OCI-M1 (cell line): Measurements from ENCODE around the gene TCIRG1.

Experiments used
- DNase-seq: peaks from one replicate; lab custom pipeline; 2025; lab: John Stamatoyannopoulos, UW

Gene TCIRG1

DNA sequence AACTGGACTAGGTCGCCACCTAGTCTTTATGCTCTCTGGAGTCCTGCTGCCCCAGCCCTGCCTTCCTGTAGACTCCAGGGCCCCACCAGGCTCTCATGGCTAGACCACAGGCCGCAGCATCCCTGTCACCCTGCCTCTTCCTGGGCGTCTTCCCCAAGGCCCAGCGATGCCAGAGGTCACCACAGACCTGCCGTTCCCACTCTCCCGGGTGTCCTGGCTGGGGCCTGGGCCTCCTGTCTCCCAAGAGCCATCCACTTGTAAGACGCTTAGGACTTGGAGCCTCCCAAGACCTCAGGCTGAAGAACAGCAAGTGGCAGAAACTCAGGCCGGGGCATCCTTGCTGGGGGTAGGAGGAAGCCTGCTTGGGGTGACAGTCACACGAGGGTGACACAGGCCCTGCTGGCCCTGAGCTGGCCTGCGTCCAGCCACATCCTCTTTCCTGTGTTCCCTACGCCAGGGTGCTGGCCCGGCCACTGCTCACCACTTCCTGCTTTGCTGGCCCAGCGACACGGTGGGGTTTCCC, 2.0 kb upstream of the TCIRG1 start:
- DNase-seq: peak; percentile 82

DNA sequence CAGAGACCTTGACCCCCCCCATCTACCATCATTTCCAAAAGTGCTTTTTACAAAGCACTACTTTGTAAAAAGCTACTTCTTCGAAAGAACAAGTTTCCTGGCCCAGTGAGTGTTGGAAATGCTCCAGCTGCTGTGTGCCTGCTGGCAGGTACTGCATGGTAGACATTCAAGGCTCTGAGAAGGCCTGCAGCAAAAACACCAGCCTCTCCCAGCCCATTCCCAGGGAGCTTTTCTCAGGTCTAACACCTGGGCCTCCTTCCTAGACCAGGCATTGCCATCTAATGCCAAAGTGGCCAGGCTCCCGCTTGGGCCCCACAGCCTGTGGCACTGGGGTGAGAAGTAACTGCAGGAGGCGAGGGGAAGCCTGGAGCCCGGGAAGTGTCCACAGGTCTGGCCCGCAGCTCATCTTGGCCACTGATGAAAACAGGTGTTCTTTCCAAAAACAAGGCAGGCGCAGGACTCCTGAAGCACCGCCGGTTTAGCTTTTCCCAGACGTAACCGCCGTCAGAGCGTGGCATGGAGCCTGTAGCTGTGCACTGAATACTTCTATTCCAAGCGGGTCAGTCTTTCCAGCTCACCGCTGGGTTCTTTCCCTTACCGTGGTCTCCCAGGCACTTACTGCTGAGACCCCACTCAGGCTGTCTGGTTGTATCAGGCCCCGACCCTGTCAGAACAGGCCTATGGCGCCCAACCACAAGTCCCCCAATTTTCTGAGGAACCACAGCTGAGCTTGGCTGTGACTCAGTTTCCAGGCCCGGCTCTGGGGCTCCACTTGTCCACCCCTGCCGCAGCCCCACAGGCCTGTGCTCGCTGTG, 1.2 kb upstream of the TCIRG1 start:
- peak; percentile 82 for DNase-seq

DNA sequence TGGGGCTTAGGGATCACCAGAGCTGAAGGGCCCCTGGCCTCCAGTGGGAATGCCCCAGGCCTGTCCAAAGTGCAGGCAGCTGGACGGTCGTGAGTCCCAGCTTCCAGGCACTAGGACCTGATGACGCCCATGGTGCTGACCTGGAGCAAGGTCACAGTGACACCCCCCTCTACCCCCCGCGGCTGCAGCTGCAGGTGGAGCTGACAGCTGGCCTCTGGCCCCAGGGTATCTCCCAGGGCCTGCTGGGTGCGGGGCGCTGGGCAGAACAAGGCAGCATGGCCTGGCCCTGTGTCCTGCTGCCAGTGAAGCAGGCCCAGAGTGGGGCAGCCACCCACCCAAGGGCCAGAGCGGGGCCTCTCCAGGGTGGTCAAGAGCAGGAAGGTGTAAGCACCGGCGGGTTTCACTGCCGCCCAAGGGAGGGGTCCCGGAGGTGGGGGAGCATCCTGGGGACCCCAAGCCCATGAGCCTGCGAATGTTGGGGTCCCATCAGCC, 553 bp upstream of the TCIRG1 start:
- no peak for DNase-seq

DNA sequence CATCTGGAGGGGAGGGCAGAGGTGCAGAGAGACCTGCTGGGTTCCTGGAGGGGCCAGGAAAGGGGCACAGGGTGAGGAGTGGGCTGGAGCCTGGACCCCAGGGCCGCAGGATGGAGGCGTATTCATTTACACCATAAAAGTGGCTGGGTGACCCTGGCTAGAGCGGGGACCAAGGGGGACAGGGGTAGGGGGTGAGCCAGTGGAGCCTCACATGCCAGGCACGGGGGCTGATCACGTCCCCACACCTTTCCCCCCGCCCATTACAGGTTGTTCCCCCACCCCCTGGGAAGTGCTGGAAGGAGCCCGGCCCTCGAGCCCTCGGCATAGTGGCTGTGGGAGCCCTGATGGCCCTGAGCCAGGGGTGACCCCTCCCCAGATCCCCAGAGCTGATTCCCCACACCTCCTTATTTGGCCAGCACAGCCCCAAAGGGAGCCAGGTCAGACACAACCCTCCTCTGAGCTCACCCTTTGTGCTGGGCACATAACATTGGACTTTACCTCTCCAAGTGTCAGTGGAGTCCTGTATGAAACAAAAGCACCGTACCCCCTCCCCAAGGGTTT, 781 bp downstream of the TCIRG1 start:
- no peak for DNase-seq

DNA sequence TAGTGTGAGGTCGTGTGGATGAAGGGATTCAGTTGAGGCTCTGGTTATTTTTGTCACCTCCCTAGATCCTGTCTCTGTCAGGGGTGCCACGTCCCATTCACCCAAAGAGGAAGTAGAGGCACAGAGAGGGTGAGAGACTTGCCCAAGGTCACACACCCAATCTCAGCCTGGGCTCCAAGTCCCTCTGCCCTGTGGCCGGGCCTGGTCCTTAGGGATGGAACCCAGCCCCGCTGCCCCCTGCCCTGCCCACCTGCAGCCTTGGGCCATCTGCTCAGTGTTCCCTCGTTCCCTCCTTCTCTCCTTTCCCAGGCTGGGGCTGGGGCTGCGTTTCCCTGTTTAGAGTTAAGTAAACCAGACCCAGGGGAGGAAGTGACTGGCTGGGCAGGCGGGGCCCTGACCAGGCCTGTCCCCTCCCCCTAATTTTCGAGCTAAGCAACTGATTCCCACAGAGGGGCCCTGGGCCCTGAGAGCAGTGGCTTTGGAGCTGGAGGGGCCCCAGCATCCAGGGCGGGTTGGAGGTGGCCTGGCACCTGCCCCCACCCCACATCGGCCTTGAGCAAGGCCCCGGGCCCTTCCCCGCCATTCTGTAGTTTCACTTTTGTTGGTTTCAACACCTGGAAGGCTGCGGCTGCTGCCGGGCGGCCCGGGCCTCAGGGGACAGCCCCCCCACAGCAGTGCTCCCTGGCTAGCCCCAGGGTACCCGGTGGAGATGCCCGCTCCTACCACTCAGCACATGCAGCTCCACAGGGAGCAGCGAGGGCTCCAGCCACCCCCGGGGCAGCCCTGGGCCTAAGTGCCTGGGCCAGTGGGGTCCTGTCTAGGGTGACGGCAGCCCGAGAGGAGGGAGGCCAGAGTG, 1.5 kb downstream of the TCIRG1 start:
- peak; percentile 98 for DNase-seq

DNA sequence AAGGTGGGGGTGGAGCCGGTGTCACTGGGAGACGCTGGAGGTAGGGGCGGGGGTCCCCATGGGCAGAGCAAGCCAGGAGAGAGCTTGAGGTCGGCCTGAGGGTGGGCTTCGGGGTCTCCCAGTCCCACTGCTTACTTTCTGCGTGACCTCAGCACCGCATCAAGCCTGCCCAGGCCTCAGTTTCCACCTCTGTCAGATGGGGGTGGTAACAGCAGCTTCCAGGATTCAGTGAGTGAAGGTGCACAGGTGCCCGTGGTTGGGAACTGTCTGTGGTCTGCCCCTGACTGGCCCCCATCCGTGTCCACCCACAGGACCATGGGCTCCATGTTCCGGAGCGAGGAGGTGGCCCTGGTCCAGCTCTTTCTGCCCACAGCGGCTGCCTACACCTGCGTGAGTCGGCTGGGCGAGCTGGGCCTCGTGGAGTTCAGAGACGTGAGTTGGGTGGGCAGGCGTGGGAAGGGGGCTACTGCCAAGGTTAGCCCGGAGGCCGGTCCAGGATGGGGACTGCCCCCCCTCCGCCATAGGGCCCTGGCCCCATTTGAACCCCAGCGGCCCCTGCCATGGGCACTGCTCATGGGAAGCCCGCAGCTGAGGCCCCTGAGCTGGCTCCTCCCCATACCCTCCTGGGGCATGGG, 2.2 kb downstream of the TCIRG1 start:
- DNase-seq: no peak

DNA sequence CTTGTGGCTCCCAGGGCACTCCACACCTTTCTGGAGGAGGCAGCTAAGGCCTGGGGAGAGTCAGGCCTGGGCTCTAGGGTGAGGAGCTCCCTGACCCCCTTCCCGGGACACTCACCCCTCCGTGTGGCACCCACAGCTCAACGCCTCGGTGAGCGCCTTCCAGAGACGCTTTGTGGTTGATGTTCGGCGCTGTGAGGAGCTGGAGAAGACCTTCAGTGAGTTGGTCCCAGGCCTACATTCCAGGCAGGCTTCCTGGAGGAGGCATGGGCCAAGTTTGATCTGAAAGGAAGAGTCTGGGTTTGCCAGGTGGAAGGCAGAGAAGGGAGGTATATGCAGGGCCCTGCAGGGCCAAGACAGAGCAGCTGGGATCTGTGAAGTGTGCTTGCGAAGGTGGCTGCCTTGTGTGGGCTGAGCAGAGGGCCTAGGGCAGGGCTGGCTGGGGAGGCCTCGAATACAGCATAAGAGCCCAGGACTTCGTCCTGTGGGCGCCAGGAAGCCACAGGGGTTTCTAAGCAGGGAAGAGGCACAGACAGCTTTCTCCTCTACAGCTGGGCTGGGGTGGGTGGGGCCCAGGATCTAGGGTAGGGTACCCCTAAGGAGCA, 2.9 kb downstream of the TCIRG1 start:
- DNase-seq: no peak

DNA sequence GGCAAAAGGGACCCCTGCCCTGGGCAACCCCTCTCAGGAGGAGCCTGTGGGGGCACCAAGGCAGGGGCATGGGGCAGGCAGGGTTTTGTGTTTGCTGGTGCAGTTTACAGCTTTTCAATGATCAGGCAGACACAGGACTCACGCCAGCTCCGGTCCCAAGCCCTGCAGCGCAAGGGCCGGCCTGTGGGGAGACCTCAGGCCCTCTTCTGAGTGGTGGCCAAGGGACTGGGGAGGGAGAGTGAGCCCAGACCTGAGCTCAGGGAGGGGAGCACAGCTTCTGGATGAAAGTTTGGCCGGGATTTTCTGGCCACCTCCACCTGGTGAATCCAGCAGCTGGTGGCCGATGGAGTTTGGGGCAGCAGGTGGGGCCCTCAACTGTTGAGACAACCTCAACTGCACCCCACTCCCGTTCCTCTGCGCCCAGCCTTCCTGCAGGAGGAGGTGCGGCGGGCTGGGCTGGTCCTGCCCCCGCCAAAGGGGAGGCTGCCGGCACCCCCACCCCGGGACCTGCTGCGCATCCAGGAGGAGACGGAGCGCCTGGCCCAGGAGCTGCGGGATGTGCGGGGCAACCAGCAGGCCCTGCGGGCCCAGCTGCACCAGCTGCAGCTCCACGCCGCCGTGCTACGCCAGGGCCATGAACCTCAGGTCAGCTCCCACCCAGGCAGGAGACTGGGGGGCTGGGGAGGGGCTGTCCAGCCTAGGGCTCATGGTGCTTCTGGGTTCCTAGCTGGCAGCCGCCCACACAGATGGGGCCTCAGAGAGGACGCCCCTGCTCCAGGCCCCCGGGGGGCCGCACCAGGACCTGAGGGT, 3.6 kb downstream of the TCIRG1 start:
- DNase-seq: no peak

DNA sequence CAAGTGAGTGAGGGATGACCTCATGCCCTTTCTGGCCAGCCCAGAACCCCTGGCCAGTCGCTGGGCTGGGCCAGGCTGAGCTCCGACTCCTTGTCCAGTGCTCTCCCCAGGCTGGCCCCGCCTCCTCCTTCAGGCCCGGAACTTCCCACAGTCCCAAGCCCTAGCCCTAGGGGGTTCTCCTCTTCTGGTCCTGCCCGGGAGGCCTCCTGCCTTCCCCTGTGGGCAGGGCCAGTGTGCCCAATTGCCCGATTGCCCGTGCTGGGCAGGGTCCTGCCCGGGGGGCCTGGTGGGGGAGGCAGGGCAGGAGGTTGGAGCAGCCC, 4.2 kb downstream of the TCIRG1 start:
- DNase-seq: peak; percentile 73

DNA sequence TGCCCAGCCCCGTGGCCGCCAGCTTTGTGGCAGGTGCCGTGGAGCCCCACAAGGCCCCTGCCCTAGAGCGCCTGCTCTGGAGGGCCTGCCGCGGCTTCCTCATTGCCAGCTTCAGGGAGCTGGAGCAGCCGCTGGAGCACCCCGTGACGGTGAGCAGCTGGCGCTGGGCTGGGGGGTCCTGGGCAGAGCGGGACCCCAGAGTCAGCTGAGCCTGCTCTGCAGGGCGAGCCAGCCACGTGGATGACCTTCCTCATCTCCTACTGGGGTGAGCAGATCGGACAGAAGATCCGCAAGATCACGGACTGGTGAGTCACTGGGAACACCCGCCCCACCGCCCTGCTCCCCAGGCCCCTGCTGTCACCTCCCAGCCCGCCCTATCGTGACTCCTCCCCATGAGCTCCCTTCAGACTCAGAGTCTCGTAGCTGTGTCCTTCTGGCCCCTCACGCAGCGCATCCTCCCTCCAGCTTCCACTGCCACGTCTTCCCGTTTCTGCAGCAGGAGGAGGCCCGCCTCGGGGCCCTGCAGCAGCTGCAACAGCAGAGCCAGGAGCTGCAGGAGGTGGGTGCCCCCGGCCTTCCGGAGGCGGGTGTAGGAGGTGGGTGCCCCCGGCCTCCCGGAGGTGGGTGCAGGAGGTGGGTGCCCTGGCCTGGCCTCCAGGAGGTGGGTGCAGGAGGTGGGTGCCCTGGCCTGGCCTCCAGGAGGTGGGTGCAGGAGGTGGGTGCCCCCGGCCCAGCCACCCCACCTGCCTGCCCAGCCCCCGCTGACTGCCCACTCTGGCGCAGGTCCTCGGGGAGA, 4.7 kb downstream of the TCIRG1 start:
- peak; percentile 96 for DNase-seq

DNA sequence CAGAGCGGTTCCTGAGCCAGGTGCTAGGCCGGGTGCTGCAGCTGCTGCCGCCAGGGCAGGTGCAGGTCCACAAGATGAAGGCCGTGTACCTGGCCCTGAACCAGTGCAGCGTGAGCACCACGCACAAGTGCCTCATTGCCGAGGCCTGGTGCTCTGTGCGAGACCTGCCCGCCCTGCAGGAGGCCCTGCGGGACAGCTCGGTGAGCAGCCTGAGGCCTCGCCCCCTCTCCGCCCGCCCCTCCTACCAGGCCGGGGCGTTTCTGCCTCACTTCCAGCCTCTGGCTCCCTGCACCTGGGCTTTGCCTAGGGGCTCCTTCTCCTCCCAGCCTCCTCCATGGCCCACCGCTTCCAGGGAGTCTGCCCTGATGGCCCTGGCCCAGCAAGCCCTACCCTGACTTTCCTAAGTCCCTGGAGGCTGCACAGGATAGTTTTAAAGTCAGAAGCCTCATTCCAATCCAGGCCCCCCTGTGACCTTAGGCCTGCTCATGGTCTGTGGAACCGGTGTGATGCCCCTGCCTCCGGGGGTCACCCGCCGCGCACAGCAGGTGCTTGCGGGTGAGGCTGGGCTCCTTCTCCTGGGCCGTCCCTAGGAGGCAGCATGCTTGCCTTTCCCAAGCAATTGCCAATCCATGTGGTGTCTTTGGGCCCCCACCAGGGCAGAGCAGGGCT, 5.5 kb downstream of the TCIRG1 start:
- no peak for DNase-seq

DNA sequence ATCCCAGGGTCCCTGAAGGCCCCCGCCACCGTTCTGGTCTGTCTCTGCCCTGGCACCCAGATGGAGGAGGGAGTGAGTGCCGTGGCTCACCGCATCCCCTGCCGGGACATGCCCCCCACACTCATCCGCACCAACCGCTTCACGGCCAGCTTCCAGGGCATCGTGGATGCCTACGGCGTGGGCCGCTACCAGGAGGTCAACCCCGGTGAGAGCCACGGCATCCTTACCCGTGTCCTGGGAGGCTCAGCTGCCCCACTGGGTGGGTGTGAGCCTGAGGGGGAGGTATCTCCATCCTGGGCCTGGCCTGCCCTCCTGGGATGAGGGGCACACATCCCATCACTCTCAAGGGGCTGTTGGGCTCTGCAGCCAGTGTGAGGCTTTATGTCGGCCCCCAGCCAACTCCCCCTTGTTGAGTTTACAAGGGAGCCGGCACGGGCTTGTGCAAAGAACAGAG, 6.1 kb downstream of the TCIRG1 start:
- DNase-seq: no peak

DNA sequence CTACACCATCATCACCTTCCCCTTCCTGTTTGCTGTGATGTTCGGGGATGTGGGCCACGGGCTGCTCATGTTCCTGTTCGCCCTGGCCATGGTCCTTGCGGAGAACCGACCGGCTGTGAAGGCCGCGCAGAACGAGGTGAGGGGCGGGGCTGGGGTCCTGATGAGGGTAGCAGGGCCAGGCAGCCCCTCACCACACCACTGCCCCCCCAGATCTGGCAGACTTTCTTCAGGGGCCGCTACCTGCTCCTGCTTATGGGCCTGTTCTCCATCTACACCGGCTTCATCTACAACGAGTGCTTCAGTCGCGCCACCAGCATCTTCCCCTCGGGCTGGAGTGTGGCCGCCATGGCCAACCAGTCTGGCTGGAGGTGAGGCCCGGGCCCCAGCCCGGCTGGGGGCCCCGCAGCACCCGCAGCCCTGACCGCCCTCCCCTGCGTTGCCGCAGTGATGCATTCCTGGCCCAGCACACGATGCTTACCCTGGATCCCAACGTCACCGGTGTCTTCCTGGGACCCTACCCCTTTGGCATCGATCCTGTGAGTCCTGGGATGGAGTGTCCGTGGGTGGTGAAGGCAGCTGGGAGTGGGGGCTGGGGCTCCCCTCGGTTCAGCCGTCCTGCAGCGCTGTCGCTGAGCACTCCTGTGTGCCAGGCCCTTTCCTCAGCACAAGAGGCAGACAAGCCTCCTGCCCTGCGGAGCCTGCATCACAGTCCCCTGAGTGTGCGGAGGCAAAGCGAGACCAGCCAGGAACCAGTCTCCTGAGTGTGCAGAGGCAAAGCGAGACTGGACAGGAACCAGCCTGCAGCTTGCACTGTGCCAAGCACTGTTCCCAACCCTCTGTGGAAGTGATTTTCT, 8.8 kb downstream of the TCIRG1 start:
- DNase-seq: no peak

DNA sequence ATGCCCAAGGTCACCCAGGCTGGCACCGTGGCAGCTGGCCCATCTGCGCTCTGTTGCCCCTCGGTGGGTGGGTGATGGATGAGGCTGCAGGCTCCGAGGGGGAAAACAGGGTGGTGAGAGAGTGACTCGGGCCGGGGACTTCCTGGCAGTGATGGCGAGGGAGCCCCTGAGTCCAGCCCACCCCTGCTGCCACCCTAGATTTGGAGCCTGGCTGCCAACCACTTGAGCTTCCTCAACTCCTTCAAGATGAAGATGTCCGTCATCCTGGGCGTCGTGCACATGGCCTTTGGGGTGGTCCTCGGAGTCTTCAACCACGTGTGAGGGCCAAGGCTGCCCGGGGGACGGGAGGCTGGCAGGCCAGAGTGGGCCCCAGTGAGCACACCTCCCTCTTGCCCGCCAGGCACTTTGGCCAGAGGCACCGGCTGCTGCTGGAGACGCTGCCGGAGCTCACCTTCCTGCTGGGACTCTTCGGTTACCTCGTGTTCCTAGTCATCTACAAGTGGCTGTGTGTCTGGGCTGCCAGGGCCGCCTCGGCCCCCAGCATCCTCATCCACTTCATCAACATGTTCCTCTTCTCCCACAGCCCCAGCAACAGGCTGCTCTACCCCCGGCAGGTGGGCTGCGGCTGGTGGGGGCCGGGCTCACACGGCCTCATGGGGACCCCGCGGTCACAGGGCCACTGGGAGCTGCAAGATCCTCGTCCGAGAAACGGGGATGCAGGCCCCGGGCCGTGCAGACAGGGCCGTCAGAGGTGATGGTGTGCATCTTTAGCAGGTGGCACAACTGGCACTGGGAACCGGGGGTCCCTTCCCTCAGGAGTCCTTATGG, 10.1 kb downstream of the TCIRG1 start:
- no peak for DNase-seq

DNA sequence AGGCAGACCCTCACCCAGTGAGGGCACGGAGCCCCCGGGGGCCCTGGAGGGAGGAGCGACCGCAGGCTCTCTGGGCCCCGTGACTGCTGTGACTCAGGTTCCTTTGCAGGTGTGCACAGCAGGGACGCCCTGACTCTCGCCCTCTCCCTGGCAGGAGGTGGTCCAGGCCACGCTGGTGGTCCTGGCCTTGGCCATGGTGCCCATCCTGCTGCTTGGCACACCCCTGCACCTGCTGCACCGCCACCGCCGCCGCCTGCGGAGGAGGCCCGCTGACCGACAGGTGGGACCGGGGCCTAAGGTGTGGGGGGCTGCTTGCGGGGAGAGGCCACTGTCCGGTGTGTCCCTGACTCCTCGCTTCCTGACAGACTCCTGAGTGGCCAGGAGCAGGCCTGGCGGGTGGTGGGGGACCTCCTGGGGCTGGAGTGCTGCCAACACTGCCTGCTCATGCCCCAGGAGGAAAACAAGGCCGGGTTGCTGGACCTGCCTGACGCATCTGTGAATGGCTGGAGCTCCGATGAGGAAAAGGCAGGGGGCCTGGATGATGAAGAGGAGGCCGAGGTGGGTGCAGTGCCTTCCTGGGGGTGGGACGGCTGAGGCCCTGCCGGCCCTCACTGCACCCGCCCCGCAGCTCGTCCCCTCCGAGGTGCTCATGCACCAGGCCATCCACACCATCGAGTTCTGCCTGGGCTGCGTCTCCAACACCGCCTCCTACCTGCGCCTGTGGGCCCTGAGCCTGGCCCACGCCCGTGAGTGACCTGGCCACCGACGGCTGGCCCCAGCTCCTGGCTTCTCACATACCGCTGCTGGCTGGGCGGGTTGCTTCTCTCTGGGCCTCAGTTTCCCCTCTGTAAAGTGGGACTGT, 10.9 kb downstream of the TCIRG1 start:
- no peak for DNase-seq

DNA sequence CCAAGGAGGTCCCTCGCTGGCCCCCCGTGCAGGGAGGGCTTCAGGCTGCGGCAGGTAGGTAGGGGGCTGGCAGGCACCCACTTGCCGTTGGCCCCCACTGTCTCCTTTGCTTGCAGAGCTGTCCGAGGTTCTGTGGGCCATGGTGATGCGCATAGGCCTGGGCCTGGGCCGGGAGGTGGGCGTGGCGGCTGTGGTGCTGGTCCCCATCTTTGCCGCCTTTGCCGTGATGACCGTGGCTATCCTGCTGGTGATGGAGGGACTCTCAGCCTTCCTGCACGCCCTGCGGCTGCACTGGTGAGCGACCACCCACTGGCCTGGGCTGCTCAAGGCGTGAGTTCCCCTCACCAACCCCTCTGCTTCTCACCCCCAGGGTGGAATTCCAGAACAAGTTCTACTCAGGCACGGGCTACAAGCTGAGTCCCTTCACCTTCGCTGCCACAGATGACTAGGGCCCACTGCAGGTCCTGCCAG, 11.6 kb downstream of the TCIRG1 start:
- no peak for DNase-seq
